GM12872 (cell line): ENCODE measurements around the gene SHC4.

ENCODE experiments used
- CTCF ChIP-seq: IDR thresholded peaks from 3 replicates; pipeline ENCODE4 v1.5.1; 2011; ENCODE audit warnings: low read depth, mild to moderate bottlenecking, low read length, moderate library complexity; ENCODE audit not compliant: insufficient read depth

The SHC4 gene

GRCh38 chr15:48778331-48778730 is 185.4 kb downstream of the SHC4 start:
- TF ChIP-seq CTCF: no peak

DNA sequence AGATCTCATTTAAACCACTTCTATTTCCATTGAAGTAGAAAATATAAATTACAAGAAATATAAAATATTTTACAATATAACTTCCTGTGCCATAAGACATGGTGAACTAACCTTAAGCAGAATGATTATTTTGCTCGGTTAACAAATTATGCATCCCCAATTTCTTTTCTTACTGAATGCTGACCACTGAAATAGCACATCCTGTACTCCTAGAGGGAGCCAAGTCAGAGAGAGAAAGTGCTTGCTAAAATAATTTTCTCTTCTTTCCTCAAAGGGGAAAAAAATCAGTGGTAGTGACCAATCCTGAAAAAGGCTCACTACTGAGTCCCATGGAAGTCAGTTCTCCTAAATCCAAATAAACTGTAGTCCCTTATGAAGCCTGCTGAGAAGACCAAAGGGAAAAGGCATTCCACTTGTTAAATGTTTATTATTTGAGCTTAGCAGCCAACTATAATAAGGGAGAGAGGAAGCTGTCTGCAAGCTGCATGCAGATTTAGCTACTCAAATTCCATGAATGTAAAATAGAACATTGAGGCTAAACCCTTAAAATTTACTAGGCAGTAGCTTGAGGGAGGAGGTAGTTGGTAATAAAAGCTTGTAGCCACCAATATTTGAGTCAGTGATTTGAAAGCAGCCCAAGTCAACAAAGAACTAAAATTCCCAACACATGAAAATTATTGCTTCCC is 185.9 kb downstream of the SHC4 start:
- TF ChIP-seq CTCF: no peak

DNA sequence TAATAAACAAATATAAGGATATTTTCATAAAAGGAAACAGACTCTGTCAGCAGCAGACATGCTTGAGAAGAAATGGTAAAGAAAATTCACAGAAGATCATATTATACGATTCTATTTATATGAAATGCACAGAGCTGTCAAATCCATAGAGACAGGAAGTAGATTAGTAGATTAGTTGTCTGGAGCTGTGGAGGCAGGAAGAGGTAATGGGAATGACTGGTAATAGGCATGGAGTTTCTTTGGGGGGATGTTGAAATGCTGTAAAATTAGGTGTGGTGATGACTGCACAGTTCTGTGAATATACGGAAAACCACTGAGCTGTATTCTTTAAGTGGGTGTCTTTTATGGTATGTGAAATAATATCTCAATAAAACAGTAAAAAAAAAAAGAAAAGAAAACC is 188.2 kb downstream of the SHC4 start:
- no peak for TF ChIP-seq CTCF

GRCh38 chr15:48774484-48774883 is 189.2 kb downstream of the SHC4 start:
- TF ChIP-seq CTCF: no peak
